ENCODE data around the gene LYZL2.

- no peak for TF ChIP-seq CTCF (IDR thresholded peaks at IDR 0.05 in 2 of 3, conservative IDR thresholded peaks at IDR 0.05 in 1 of 3; ENCODE audit: borderline replicate concordance in 1 of 3, insufficient read depth in 1 of 3, low read depth in 2 of 3, low read length in 2 of 3)
- no peak for TF ChIP-seq CBX3 (IDR thresholded peaks at IDR 0.05; ENCODE audit: low read depth)
- TF ChIP-seq EGR1 (IDR thresholded peaks at IDR 0.05; ENCODE audit: low read depth) = no peak
- no peak for TF ChIP-seq ZBTB33 (IDR thresholded peaks at IDR 0.05; ENCODE audit: extremely low read depth, insufficient replicate concordance, low read length)
- TF ChIP-seq POLR2A (IDR thresholded peaks at IDR 0.05; ENCODE audit: borderline replicate concordance, extremely low read depth, insufficient read depth, insufficient read length) = no peak
- no peak for TF ChIP-seq POLR2AphosphoS5 (IDR thresholded peaks at IDR 0.05; ENCODE audit: low read depth, low read length)
- TF ChIP-seq YY1 (IDR thresholded peaks at IDR 0.05; ENCODE audit: extremely low read depth, insufficient replicate concordance, low read depth, low read length) = no peak
- no peak for TF ChIP-seq CEBPB (IDR thresholded peaks at IDR 0.05; ENCODE audit: low read depth)
- TF ChIP-seq EZH2phosphoT487 (IDR thresholded peaks at IDR 0.05; ENCODE audit: borderline replicate concordance) = no peak
- TF ChIP-seq EZH2 (IDR thresholded peaks at IDR 0.05) = no peak
- no peak for TF ChIP-seq FOSL1 (IDR thresholded peaks at IDR 0.05; ENCODE audit: low read depth)
- no peak for TF ChIP-seq JUND (IDR thresholded peaks at IDR 0.05)
These were observed 31.3 kb downstream of the LYZL2 start for GRCh38 chr10:30598105-30598776.
